ENCODE data around the gene IL13.
A peak's percentile ranks its signal among the peaks of the same experiment; 100 is the strongest.

The IL13 gene

DNA sequence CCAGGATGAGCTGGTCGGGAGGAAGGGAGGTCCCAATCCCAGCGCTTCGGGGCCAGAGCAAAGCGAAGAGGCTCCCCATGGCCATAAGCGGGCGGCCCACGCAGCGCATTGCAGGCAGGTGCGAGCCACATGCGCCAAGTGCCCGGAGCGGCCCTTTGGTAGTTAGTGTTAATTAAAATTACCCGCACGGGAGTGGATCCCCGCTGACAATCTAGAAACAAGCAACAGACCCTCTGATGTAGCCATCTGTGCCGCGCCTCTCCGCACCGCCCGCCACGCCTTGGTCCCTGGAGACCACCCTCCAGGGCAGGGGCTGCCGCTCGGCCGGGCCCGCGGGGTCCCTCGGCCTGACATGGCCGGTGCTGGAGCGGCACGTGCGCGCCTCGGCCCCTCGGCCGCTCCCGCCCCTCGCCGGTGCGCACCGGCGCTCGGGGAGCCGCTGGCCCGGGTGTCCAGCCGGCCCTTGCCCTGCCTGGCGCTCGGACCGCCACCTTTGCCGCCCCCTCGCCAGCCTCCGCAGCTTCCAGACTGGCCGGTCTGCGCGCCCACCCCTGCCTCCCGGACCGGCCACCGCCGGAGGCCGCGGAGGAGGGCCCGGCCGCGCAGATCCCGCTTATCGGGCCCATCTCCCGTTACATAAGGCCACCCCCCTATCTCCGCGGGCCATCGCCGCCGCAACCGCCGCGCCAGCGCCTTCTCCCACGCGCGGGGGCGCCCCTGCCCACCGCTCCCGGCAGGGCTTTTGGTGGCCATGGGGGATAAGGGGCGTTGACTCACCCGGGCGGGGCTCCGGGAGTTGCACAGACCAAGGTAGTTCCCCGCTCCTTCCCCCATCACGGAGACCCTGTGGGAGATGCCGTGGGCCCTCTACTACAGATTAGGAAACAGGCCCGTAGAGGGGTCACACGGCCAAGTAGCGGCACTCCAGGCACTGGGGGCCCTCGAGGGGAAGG is 1.9 kb upstream of the IL13 start:
- peak; percentile 49 for DNase-seq (ENCODE audit: low read depth)

DNA sequence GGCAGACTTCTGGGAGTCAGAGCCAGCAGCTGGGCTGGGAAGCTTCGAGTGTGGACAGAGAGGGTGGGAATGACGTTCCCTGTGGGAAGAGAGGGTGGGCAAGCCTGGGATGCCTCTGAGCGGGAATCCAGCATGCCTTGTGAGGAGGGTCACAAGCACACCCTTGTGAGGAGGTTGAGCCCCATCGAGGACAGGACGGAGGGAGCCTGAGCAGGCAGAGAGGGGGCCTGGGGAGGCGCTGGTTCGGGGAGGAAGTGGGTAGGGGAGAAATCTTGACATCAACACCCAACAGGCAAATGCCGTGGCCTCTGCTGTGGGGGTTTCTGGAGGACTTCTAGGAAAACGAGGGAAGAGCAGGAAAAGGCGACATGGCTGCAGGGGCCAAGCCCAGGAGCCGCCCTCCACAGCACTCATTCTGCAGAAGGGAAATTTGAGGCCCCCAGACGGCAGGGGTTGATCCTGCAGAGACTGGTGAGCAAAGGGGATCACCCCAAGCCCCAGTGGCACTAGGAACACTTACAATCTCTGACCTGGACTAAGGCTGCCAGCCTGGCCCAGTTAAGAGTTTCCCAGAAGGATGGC is 1.1 kb upstream of the IL13 start:
- no peak for DNase-seq (ENCODE audit: low read depth)

DNA sequence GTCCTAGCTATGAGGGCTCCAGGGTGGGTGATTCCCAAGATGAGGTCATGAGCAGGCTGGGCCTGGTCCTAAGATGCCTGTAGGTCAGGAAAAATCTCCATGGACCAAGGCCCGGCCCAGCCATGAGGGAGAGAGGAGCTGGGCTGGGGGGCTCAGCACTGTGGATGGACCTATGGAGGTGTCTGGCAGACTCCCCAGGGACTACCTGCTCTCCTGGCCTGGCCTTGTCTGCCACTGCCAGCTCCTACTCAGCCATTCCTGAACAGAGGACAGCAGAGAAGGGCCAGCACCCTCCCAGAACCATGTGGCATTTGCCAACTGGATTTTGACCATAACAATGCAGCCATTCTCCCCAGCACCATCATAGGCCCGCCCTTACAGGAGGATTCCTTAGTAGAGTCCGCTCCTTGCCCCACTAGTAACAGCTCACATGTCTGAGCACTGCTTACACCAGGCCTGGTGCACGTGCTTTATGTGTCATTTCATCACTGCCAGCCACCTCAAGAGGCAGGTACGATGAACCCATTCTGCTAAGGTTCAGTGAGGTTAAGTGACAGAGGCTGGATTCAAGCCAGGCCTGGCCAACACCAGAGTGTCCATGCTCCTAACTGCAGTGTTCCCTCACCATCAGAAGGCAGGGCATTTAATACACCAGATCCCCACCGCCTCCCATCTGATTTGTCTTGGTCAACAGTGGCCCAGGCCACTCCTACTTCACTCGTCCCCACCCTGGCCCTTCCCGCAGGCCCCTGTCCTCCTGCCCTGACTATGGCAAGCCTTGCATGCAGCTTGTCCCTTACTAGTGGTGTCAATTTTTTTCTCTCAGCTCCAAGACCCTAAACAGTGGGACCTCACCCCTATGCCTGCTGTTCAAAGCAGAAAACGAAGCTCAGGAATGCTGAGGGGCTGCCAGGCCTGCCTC is 669 bp downstream of the IL13 start:
- DNase-seq (ENCODE audit: low read depth) = no peak

DNA sequence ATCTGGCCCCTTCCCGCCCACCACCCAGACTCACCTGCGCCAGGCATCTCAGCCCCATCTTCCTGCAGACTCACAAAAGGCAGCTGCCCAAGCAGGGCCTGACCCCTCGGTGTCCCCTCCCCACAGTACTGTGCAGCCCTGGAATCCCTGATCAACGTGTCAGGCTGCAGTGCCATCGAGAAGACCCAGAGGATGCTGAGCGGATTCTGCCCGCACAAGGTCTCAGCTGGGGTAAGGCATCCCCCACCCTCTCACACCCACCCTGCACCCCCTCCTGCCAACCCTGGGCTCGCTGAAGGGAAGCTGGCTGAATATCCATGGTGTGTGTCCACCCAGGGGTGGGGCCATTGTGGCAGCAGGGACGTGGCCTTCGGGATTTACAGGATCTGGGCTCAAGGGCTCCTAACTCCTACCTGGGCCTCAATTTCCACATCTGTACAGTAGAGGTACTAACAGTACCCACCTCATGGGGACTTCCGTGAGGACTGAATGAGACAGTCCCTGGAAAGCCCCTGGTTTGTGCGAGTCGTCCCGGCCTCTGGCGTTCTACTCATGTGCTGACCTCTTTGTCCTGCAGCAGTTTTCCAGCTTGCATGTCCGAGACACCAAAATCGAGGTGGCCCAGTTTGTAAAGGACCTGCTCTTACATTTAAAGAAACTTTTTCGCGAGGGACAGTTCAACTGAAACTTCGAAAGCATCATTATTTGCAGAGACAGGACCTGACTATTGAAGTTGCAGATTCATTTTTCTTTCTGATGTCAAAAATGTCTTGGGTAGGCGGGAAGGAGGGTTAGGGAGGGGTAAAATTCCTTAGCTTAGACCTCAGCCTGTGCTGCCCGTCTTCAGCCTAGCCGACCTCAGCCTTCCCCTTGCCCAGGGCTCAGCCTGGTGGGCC is 1.9 kb downstream of the IL13 start:
- no peak for DNase-seq (ENCODE audit: low read depth)

DNA sequence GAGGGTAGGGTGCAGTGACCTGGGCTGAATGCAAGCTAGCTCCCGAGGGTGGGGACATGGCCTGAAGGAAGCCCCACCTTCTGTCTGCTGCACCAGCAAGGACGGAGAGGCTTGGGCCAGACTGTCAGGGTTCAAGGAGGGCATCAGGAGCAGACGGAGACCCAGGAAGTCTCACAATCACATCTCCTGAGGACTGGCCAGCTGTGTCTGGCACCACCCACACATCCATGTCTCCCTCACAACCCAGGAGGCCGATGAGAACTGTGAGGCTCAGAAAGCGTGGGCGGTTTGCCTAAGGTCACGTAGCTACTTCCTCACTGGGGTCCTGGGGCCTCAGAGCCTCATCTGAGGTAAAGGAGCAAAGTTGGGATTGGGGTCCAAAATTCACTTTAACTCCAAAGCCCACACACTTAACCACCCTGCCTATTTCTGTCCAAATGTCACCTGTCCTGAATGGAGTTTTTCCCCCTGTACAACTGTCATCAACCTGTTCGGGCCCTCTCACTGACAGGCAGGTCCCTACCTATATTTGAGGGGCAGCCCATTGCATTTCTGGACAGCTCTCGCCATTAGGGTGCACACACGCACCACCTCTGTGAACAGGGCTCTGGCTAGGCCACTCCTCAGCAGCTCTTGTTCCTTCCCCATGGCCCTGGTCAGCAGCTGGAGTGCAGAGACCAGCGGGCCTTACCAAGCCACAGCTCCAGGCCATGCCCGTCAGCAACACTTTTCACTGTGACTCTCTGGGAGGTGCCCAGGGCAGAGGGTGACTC is 3.4 kb downstream of the IL13 start:
- DNase-seq (ENCODE audit: low read depth) = peak; percentile 22

DNA sequence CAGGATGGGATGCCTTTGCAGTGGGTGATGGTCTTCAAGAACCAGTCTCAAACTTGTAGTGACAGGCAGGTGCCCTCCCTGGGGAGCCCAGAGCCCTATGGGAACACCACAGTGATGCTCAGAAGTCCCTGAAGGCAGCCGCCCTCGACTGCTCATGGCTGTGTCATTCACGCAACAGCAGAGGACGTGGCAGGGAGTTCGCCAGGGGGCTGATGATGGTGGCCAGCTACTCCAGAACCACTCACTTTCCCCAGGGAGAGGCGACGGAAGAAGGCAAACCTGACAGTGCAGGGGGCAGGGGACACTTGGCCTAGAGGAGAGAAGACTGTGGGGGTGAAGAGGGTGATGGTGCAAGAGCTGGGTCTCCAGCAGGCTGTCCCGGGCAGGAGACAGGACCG is 4.0 kb downstream of the IL13 start:
- no peak for DNase-seq (ENCODE audit: low read depth)

DNA sequence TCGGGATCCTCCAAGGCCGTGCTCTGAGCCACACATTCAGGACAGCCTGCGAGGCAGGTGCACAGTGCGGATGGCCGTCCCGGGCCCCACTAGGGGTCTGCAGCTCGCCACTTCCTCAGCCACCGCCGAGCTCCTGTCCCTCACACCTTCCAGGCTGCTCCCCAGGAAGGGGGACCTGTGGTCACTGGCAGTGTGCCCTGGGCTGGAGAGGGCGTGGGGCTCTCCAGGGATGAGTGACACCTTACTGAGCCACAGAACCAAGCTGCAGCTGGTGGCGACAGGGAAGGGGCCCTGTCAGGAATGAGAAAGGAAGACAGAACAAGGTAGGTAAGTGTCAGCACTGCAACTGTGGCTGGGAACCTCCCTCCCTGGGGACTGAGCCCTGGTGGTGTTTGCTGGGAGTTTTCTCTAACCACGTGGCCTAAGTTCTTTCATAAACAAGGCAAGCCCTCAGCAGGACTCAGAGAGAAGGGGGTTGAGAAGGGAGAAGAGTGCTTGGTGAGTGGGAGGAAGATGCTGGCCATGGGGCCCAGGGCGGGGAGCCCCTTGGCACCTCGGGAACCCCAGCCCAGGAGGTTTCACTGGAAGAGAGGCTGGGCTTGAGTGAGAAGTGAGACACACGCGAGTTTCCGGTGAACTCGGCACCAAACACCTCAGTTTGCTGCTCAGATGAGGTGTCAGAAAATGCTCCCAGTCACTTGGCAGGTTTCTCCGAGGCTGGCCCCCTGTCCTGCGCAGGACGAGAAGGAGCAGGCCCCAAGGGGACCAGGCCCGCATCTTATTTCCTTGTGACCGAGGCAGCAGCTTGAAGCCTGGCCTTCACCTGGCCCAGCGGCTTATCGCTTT is 5.2 kb downstream of the IL13 start:
- DNase-seq (ENCODE audit: low read depth) = peak; percentile 24

DNA sequence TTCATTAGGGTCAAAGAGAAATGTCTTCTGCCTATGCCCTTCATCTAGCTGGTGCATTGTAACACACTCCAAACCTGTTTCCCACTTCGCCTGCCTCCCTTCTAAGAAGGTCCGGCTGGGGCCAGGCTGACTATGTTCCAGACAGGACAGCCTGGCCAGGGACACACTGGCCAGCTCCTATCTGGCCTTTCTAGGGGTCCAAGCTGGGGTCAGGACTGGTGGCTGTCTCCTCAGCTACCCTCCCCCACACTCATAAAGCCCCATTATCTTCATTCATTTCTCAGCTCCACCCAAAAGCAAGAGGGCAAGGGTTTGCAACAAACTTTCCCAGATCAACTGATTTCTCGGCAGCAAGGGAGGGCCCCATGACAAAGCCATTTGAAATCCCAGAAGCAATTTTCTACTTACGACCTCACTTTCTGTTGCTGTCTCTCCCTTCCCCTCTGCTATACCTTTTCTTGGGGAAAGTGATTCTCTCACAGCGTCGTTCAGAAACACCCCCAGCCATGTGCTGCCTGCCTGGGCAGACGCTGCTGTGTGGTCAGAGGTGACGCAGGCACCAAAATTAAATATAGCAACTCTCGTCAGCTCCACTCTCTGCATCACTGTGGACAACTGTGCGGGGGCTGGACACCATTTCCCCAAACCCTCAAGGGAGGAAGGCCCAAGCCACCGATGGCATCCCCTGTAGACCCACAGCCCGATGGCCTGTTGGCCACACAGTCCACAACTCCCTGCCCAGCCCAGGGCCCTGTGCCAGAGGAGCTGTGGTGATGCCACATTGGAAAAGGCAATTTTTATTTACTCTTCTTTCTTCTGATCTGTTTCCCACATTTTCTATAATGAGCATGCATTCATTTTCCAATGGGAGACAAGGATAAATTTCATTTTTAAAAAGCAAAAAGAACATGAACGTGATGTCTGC is 6.1 kb downstream of the IL13 start:
- no peak for DNase-seq (ENCODE audit: low read depth)

DNA sequence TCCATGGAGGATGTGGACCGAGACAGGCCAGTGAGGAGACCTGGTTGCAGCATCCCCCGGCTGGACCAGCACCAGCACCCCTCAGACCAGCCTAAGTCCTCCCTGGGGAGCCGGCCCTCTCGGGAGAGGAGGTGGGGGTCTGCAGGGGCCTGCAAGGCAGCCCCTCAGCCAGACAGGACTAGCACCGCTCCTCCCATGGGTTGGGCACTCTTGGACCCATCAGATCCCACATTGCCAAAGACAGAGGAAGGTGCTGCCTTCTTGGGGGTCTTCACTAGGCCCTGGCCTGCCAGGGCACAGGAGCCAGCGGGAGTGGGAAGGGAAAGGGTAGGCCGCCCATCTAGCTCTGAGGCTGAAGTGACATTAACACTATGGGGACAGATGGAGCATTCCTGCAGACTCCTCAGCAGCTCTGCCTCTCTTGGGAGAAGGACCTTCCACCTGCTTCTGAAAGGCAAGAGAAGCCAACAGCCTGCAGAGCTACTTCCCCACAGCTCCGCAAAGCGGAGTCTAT is 6.8 kb downstream of the IL13 start:
- DNase-seq (ENCODE audit: low read depth) = no peak

DNA sequence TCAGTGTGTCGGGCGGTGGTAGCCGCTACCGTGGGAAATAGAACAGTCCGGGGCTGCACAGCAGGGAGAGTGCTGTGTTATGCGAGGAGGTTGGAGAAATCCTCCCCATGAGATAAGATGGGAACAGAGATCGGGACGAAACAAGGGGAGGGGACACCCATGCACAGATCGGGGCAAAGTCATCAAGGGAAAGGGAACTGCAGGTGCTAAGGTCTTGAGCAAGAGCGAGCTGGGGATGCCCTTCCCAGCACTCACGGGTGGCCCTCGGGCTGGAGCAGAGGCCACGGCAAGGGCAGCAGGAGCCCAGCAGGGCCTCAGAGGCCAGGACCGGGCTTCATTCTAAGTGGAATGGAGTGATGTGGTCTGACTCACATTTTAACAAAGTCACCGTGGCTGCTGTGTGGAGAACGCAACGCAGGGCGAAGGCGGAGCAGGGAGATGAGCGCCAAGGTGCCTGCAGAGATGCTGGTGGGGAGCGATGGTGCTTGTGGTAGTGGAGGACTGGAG is 7.7 kb downstream of the IL13 start:
- DNase-seq (ENCODE audit: low read depth) = no peak

DNA sequence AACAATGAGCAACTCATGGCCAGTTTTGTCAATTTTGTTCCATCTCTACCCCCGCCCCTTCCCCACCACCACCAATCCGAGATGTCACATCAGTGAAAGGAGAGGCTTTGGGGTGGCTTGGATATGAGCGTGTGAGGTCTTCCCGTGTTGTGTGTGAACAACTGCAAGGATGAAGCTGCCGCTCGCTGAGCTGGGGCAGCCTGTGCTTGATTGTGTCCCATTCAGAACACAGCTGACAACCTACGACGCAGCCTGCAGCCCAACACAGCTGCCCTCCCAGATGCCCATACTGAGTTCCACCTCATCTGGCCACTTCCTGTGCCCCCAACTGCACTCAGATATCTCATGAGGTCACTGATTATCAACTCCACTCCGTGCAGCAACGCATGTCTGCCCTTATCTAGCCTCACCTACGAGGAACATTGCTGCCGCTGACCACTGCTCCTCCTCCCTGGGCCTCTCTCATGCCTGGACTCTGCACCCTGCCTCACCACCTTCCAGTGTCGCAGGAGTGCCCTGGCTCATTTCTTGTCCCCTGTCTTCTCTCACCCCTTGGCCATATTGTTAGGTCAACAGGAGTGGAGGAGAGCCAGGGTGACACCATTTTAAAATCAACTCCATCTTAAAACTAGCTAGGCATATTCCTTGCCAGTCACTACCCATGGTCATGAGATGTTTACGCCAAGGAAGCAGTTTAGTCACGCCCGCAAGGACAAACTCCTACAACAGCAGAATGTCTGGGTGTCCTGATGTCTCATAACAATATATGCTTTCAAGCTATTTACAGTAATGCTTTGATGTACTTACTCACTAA is 8.5 kb downstream of the IL13 start:
- DNase-seq (ENCODE audit: low read depth) = no peak

DNA sequence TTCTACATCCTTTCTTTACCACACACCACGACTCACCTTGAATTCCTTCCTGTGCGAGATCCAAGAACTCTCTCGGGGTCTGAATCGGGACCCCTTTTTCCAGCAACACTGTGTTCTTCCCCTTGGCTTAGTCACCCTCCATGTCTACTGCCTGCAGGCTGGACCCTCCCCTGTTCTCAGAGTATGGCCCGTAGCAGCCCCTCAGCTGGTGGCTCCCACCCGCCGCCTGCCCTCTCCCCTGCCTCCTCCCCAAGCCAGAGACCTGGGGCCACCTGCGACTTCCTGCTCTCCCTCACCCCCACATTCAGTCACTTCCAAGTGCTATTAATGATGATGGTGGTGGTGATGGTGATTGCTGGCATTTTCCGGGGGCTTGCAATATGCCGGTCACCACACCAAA is 9.3 kb downstream of the IL13 start:
- no peak for DNase-seq (ENCODE audit: low read depth)

DNA sequence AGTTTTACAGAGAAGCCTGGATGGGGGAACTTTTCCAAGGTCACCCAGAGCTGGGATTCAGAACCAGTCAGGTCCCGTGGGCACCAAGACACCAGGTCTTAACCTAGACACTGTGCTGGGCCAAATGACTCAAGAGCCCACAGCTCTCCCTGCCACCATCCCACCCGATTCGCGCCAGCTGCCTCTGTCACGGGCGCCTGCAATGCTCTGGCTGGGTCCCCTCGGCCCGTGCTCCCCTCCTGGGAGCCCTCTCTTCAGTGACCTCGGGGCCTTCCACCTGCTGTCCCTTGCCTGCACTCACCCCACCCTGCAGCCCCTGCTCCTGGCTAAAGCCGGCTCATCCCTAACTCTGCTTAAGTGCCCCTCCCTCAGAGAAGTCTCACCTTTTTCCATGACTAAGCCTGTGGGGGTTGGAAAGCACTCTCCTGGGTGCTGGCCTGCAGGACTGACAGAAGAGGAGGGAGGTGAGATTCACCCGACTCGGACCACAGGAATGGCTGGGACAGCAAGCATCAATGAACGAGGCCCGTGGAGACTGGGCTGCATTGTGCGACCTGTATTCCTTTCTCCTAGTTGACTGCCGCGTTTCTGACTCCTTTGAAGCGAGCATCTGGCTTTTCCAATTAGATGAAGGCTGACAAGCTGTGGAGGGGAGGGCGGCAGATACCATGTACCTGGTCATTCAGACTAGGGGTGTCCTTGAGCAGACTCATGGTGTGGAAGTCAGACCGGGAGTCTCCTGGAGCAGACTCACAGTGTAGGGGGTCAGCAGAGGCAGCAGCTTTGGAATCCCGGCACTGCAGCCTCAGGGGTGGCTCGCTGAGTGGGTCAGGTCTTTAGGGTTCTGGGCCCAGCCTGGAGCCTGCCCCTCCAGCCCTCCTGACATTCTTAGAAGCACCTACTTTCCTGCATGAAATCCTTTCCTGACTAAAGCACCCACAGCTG is 10.1 kb downstream of the IL13 start:
- DNase-seq (ENCODE audit: low read depth) = no peak

DNA sequence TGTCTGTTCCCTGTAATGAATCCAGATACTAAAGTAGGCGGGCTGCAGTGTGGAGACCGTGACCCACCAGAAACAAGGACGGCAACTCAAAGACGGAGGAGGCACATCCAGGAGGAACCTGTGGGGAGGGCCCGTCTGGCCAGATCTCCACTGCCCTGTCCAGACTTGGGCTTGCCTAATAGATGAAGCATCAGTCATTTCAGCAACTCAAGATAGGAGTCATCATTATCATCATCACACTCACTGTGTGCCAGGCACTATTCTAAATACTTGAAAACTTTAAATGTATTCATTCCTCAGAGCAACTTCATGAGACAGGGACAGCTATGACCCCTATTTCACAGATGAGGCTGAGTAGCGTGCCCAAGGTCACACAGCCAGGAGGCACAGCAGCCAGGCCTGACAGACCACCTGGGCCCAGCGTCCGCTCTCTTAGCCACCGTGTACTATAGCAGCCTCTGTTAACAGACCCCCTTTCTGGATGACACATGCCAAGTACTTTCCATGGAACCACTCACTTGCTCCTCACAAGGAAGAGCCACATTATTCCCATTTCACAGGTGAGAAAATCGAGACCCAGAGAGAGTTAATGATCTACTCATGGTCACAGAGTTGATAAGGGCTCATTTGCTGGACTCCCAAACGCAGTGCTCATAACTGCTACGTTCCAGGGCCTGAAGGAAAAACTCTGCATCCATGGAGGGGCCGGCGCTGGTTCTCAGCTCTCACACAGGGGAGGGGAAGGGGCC is 10.9 kb downstream of the IL13 start:
- no peak for DNase-seq (ENCODE audit: low read depth)

DNA sequence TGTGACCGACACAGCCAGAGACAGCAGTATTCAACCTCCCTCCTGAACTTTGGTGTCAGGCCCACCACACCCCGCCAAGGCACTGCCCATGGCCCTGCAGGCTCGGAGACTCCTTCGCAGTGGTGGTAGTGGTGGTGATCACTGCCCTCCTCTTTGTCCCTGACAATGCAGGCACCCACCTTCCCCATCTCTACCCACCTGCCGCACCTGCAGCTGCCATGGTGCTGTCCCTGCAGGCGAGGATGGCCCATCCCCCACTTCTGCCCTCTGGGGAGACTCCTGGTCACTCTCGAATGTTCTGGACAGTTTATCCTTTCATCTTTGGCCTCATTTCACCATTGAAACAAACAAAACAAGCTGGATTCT is 11.5 kb downstream of the IL13 start:
- no peak for DNase-seq (ENCODE audit: low read depth)
